ENCODE measurements around the gene PHF14. TPM values are rescaled to one million over a fixed set of nuclear protein-coding genes. Genes with fewer than 3 reads are reported as not detected.
A peak's percentile ranks its signal among the peaks of the same experiment; 100 is the strongest.
"Not testable (repeated sequence)": the region's sequence is repeated elsewhere in the genome, so short reads cannot be mapped to it uniquely, and the experiment has no call there.

The PHF14 gene
- total and polyA plus RNA-seq, 2 experiments from 2014 or later, result 72.0 to 87.9 TPM

- H3K36me3 ChIP-seq (ENCODE audit: insufficient read depth); H3K27me3 Mint-ChIP-seq (ENCODE audit: insufficient read depth, low read depth, poor library complexity); H3K9me2 ChIP-seq (ENCODE audit: insufficient read depth); H3K4me1 Mint-ChIP-seq; H3K4me2 ChIP-seq; H2AFZ ChIP-seq; H3F3A ChIP-seq (replicated peaks; ENCODE audit: low read depth); H3K4me3 ChIP-seq; DNase-seq (ENCODE audit: low spot score); H3K79me2 ChIP-seq (replicated peaks; ENCODE audit: insufficient read depth); H3K27ac ChIP-seq (ENCODE audit: low read depth); ATAC-seq; H3K4me3 Mint-ChIP-seq; H3K4me1 ChIP-seq (ENCODE audit: insufficient read depth); H4K20me1 ChIP-seq (replicated peaks; ENCODE audit: insufficient read depth); H3K27me3 ChIP-seq (ENCODE audit: insufficient read depth); H3K27ac Mint-ChIP-seq: not testable (repeated sequence)
- Mint-ChIP-seq H3K36me3 (ENCODE audit: low read depth) (peaks cover 23% of the 10 kb centered on the region), H3K9me3 (peaks cover 37% of the 10 kb centered on the region)
Observed at GRCh38 chr7:10965016-10965415, 8.7 kb upstream of the PHF14 start.

GRCh38 chr7:10972174-10972573 lies 1.5 kb upstream of the PHF14 start:
- H3K4me1 Mint-ChIP-seq, result peaks cover 27% of the 10 kb centered on the region
- no peak overlapping the region for H2AFZ ChIP-seq
- no peak for TF ChIP-seq STAT1 (IDR thresholded peaks at IDR 0.05; ENCODE audit: unreplicated experiment)
- no peak for TF ChIP-seq EZH2 (IDR thresholded peaks at IDR 0.05; ENCODE audit: low read depth, unreplicated experiment)
- no peak for TF ChIP-seq CREB1 (CRISPR knock-in tag; IDR thresholded peaks at IDR 0.05; ENCODE audit: low read depth)
- no peak for TF ChIP-seq ZNF462 (CRISPR knock-in tag; IDR thresholded peaks at IDR 0.05)
- no peak for TF ChIP-seq ETS1 (IDR thresholded peaks at IDR 0.05)
- no peak for TF ChIP-seq CTCF (conservative IDR thresholded peaks at IDR 0.05; ENCODE audit: low read depth in 2 of 2)
- no peak for TF ChIP-seq EZH2phosphoT487 (IDR thresholded peaks at IDR 0.05; ENCODE audit: unreplicated experiment)
- no peak for TF ChIP-seq ZNF331 (CRISPR knock-in tag; IDR thresholded peaks at IDR 0.05; ENCODE audit: low read depth)
- no peak for TF ChIP-seq POLR2AphosphoS5 (IDR thresholded peaks at IDR 0.05; ENCODE audit: low read depth)
- no peak for TF ChIP-seq ZNF114 (CRISPR knock-in tag; IDR thresholded peaks at IDR 0.05)
- TF ChIP-seq NANOG (IDR thresholded peaks at IDR 0.05; ENCODE audit: borderline replicate concordance), result no peak
- no peak for TF ChIP-seq JUNB (IDR thresholded peaks at IDR 0.05; ENCODE audit: unreplicated experiment)

More at GRCh38 chr7:10972174-10972573, 1.5 kb upstream of the PHF14 start:
- H3K9me3 Mint-ChIP-seq, result no peaks in the 10 kb centered on the region; the same call in 2 of the 3 replicates
- peaks cover 25% of the 10 kb centered on the region for H3K4me1 ChIP-seq (ENCODE audit: insufficient read depth)
- H3K27me3 ChIP-seq (ENCODE audit: insufficient read depth), result no peaks in the 10 kb centered on the region
- H3K36me3 ChIP-seq (ENCODE audit: insufficient read depth), result no peaks in the 10 kb centered on the region
- H3F3A ChIP-seq (replicated peaks; ENCODE audit: low read depth), result no peaks in the 10 kb centered on the region
- H3K36me3 Mint-ChIP-seq (ENCODE audit: low read depth), result peaks cover 14% of the 10 kb centered on the region; the same call in 2 of the 3 replicates
- no peak overlapping the region; the same call in 1 of the 2 replicates for H3K27ac Mint-ChIP-seq
- H3K4me3 ChIP-seq, result no peak overlapping the region
- H3K27me3 Mint-ChIP-seq (ENCODE audit: insufficient read depth, low read depth, poor library complexity), result peaks cover 7% of the 10 kb centered on the region
- no peaks in the 10 kb centered on the region for H3K9me2 ChIP-seq (ENCODE audit: insufficient read depth)
- ATAC-seq (no peak), DNase-seq (ENCODE audit: low spot score) (no peak)
- H4K20me1 ChIP-seq (replicated peaks; ENCODE audit: insufficient read depth), result no peaks in the 10 kb centered on the region
- H3K4me2 ChIP-seq, result no peak overlapping the region
- peaks cover 27% of the 10 kb centered on the region for H3K79me2 ChIP-seq (replicated peaks; ENCODE audit: insufficient read depth)
- H3K27ac ChIP-seq (ENCODE audit: low read depth), result peak overlapping the region; percentile 61
- no peak overlapping the region; the same call in 2 of the 3 replicates for H3K4me3 Mint-ChIP-seq
